ENCODE results near the gene FAM3C.

DNA sequence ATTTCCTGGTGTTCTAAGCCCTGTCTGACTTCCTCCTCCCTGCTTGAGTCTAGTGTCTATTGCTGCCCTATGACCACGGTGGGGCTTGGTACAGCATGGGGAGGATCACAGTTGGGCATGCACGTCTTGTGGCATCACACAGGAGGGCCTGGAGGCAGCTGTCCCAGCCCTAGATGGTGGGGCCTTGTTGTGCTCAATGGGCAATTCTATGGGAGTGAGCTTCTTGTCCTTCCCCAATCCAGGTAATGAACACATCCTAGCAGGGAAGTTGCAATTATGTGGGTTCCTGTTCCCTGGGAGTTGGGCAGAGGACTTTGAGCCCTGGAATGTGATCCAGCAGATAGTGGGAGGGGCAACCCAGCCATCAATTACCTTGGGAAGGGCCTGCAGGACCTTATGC lies 10.8 kb upstream of the FAM3C start:
- TF ChIP-seq, protein P1, sequence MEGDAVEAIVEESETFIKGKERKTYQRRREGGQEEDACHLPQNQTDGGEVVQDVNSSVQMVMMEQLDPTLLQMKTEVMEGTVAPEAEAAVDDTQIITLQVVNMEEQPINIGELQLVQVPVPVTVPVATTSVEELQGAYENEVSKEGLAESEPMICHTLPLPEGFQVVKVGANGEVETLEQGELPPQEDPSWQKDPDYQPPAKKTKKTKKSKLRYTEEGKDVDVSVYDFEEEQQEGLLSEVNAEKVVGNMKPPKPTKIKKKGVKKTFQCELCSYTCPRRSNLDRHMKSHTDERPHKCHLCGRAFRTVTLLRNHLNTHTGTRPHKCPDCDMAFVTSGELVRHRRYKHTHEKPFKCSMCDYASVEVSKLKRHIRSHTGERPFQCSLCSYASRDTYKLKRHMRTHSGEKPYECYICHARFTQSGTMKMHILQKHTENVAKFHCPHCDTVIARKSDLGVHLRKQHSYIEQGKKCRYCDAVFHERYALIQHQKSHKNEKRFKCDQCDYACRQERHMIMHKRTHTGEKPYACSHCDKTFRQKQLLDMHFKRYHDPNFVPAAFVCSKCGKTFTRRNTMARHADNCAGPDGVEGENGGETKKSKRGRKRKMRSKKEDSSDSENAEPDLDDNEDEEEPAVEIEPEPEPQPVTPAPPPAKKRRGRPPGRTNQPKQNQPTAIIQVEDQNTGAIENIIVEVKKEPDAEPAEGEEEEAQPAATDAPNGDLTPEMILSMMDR (IDR thresholded peaks at IDR 0.05; ENCODE audit: low read length), result no peak
- TF ChIP-seq EZH2 (optimal IDR thresholded peaks at IDR 0.05; ENCODE audit: low read depth, low read length), result no peak

Measured in MM.1S (cell line).